HepG2 (cell line): ENCODE results near the gene ADCY5. TPM values are rescaled to one million over a fixed set of nuclear protein-coding genes. Genes with fewer than 3 reads are reported as not detected.

ENCODE experiments used
- ARNTL ChIP-seq: sonication (generic); formaldehyde crosslinking; IDR thresholded peaks from 2 replicates; pipeline ENCODE4 v1.4.0; 2020; ENCODE audit warnings: mild to moderate bottlenecking, missing genetic modification reagents
- FOXP1 ChIP-seq, 2 experiments: fragments of 450-650 bp in 1 of 2; IDR thresholded peaks; 2 replicates each; pipeline ENCODE4 v1.6.1; 2017 to 2018; ENCODE audit warnings: antibody characterized with exemption in 1 of 2
- KDM2A ChIP-seq: sonication (generic); formaldehyde crosslinking; IDR thresholded peaks from 2 replicates; pipeline ENCODE4 v1.4.0; 2020; ENCODE audit warnings: low read depth, missing genetic modification reagents, borderline replicate concordance
- MATR3 ChIP-seq: sonication (generic); formaldehyde crosslinking; IDR thresholded peaks from 2 replicates; pipeline ENCODE4 v1.4.0; 2020; ENCODE audit warnings: missing genetic modification reagents
- MEIS2 ChIP-seq: sonication (generic); formaldehyde crosslinking; IDR thresholded peaks from 2 replicates; pipeline ENCODE4 v1.9.0; 2021; ENCODE audit warnings: mild to moderate bottlenecking, missing genetic modification reagents
- NCOA5 ChIP-seq: sonication (generic); formaldehyde crosslinking; IDR thresholded peaks from 2 replicates; pipeline ENCODE4 v1.4.0; 2020; ENCODE audit warnings: missing genetic modification reagents
- NFE2 ChIP-seq: sonication (generic); formaldehyde crosslinking; IDR thresholded peaks from 2 replicates; pipeline ENCODE4 v1.4.0; 2020; ENCODE audit warnings: missing genetic modification reagents
- NFKBIZ ChIP-seq: IDR thresholded peaks from 2 replicates; pipeline ENCODE4 v1.6.1; 2018; ENCODE audit warnings: missing genetic modification reagents, missing compliant biosample characterization
- NR2F2 ChIP-seq: IDR thresholded peaks from 2 replicates; pipeline ENCODE4 v1.6.1; 2012; ENCODE audit warnings: low read depth, inconsistent platforms, borderline replicate concordance
- SRSF4 ChIP-seq: fragments of 200-400 bp; formaldehyde crosslinking; IDR thresholded peaks from one replicate; pipeline ENCODE4 v1.6.1; 2018; ENCODE audit warnings: mild to moderate bottlenecking, low read depth, low read length, moderate library complexity; ENCODE audit not compliant: poor library complexity, severe bottlenecking
- SSRP1 ChIP-seq: IDR thresholded peaks from 2 replicates; pipeline ENCODE4 v1.6.1; 2016; ENCODE audit warnings: control low read depth
- TFDP2 ChIP-seq: sonication (generic); formaldehyde crosslinking; IDR thresholded peaks from 2 replicates; pipeline ENCODE4 v1.4.0; 2020; ENCODE audit warnings: missing genetic modification reagents
- U2AF2 ChIP-seq: fragments of 200-400 bp; formaldehyde crosslinking; IDR thresholded peaks from 2 replicates; pipeline ENCODE4 v1.6.1; 2017; ENCODE audit warnings: low read depth, mild to moderate bottlenecking, low read length
- YEATS4 ChIP-seq: sonication (generic); formaldehyde crosslinking; IDR thresholded peaks from 2 replicates; pipeline ENCODE4 v1.4.0; 2020; ENCODE audit warnings: missing genetic modification reagents, borderline replicate concordance
- ZNF12 ChIP-seq: sonication (generic); formaldehyde crosslinking; IDR thresholded peaks from 2 replicates; pipeline ENCODE4 v1.5.0; 2020; ENCODE audit warnings: missing genetic modification reagents
- ZNF343 ChIP-seq: sonication (generic); formaldehyde crosslinking; IDR thresholded peaks from 2 replicates; pipeline ENCODE4 v1.4.0; 2020; ENCODE audit warnings: mild to moderate bottlenecking, missing genetic modification reagents
- ZNF557 ChIP-seq: sonication (generic); formaldehyde crosslinking; IDR thresholded peaks from 2 replicates; pipeline ENCODE4 v1.4.0; 2020; ENCODE audit warnings: missing genetic modification reagents
- ZNF569 ChIP-seq: sonication (generic); formaldehyde crosslinking; IDR thresholded peaks from 2 replicates; pipeline ENCODE4 v1.5.0; 2020; ENCODE audit warnings: mild to moderate bottlenecking, missing genetic modification reagents, moderate library complexity, borderline replicate concordance
- ZNF772 ChIP-seq: sonication (generic); formaldehyde crosslinking; IDR thresholded peaks from 2 replicates; pipeline ENCODE4 v1.5.0; 2020; ENCODE audit warnings: mild to moderate bottlenecking, missing genetic modification reagents
- ZSCAN22 ChIP-seq: sonication (generic); formaldehyde crosslinking; IDR thresholded peaks from 2 replicates; pipeline ENCODE4 v1.4.0; 2020; ENCODE audit warnings: mild to moderate bottlenecking, missing genetic modification reagents
- polyA plus RNA-seq, 8 experiments: library from polyadenylated mRNA; depleted of rRNA in 3 of 8; stranded (reverse) in 7 of 8; unstranded in 1 of 8; fragments of >200 nt; fragmentation: Illumina TruSeq in 4 of 8; extraction: Trizol in 4 of 8; gene quantifications; 2 replicates each; pipeline versions ENCODE4 v1.2.1 to v1.2.3, GENCODE V29; 2011 to 2016; ENCODE audit warnings: low read depth in 4 of 8, missing spikeins in 1 of 8, mixed read lengths in 1 of 8; ENCODE audit not compliant: insufficient read depth in 1 of 8
- total RNA-seq, 5 experiments: library from RNA; depleted of rRNA; stranded (reverse); fragments of >200 nt; fragmentation: Illumina TruSeq; extraction: Trizol; gene quantifications; 2 replicates each; pipeline ENCODE4 v1.2.3, GENCODE V29; 2016; ENCODE audit warnings: low read depth in 1 of 5
- TF ChIP-seq, protein P1 (sequence below): sonication (generic); formaldehyde crosslinking; IDR thresholded peaks from 2 replicates; pipeline ENCODE4 v1.5.1; 2020; ENCODE audit warnings: missing genetic modification reagents, mild to moderate bottlenecking, borderline replicate concordance
- TF ChIP-seq, protein P2 (sequence below): sonication (generic); formaldehyde crosslinking; IDR thresholded peaks from 2 replicates; pipeline ENCODE4 v1.9.0; 2021; ENCODE audit warnings: mild to moderate bottlenecking, missing genetic modification reagents

The ADCY5 gene
- total and polyA plus RNA-seq, 2 of the 13 experiments (the other 11 are each of a cell fraction or from before 2014, with no cell fraction given) = not detected

DNA sequence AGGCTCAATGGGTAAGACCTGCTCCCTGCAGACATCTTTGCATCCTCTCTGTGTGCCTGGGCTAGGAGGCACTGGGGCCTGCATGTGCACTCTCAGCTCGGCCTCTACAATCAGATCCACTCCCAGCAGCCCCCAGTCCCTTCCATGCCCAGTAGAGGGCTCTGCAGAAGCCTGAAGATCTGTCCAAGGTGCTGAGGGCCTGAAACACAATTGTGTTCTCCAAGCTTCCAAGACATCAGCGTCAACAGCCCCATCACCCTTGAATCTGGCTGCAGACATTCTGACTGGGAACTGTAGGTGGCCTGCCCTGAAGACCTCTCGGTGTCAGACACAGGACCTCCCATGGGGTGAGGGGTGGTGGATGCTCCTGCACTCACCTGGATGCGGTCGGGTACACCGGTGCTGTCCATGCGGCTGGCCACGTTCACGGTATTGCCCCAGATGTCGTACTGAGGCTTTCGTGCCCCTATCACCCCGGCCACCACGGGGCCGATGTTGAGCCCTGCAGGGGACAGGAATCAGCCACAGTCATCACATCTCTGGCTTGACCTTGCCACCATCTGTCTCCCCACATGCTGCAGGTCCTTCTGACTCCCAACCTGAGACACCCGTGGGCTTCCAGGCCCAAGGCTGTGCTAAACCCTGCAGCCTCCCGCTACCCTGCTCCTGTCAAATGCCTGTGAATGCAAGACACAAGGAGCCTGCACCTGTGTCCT, 162.4 kb downstream of the ADCY5 start (continued):
- no peak for TF ChIP-seq FOXP1 (IDR thresholded peaks at IDR 0.05)
- no peak for TF ChIP-seq FOXP1 (CRISPR knock-in tag; IDR thresholded peaks at IDR 0.05)
- TF ChIP-seq MATR3 (CRISPR knock-in tag) = no peak
- no peak for TF ChIP-seq NCOA5 (CRISPR knock-in tag)
- TF ChIP-seq SRSF4 = no peak
- peak; percentile 96 for TF ChIP-seq ZNF557 (CRISPR knock-in tag)
- no peak for TF ChIP-seq YEATS4 (CRISPR knock-in tag)
- TF ChIP-seq ARNTL = peak; percentile 55; the same call in 1 of the 2 replicates
- TF ChIP-seq TFDP2 (CRISPR knock-in tag) = no peak
- TF ChIP-seq NFE2 = no peak
- TF ChIP-seq KDM2A (CRISPR knock-in tag) = peak; percentile 66
- TF ChIP-seq MEIS2 (CRISPR knock-in tag) = peak; percentile 80
- TF ChIP-seq, protein P1, sequence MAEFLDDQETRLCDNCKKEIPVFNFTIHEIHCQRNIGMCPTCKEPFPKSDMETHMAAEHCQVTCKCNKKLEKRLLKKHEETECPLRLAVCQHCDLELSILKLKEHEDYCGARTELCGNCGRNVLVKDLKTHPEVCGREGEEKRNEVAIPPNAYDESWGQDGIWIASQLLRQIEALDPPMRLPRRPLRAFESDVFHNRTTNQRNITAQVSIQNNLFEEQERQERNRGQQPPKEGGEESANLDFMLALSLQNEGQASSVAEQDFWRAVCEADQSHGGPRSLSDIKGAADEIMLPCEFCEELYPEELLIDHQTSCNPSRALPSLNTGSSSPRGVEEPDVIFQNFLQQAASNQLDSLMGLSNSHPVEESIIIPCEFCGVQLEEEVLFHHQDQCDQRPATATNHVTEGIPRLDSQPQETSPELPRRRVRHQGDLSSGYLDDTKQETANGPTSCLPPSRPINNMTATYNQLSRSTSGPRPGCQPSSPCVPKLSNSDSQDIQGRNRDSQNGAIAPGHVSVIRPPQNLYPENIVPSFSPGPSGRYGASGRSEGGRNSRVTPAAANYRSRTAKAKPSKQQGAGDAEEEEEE (CRISPR knock-in tag) = no peak
- no peak for TF ChIP-seq NR2F2
- TF ChIP-seq ZNF12 = peak; percentile 83; the same call in 1 of the 2 replicates
- no peak for TF ChIP-seq ZNF569 (CRISPR knock-in tag)
- no peak for TF ChIP-seq ZSCAN22
- no peak for TF ChIP-seq ZNF772
- no peak for TF ChIP-seq U2AF2
- TF ChIP-seq ZNF343 = 0 out of 2 replicates have a peak, but pooled peaks have one; percentile 69
- peak; percentile 83; the same call in 1 of the 2 replicates for TF ChIP-seq NFKBIZ (CRISPR knock-in tag)
- TF ChIP-seq, protein P2, sequence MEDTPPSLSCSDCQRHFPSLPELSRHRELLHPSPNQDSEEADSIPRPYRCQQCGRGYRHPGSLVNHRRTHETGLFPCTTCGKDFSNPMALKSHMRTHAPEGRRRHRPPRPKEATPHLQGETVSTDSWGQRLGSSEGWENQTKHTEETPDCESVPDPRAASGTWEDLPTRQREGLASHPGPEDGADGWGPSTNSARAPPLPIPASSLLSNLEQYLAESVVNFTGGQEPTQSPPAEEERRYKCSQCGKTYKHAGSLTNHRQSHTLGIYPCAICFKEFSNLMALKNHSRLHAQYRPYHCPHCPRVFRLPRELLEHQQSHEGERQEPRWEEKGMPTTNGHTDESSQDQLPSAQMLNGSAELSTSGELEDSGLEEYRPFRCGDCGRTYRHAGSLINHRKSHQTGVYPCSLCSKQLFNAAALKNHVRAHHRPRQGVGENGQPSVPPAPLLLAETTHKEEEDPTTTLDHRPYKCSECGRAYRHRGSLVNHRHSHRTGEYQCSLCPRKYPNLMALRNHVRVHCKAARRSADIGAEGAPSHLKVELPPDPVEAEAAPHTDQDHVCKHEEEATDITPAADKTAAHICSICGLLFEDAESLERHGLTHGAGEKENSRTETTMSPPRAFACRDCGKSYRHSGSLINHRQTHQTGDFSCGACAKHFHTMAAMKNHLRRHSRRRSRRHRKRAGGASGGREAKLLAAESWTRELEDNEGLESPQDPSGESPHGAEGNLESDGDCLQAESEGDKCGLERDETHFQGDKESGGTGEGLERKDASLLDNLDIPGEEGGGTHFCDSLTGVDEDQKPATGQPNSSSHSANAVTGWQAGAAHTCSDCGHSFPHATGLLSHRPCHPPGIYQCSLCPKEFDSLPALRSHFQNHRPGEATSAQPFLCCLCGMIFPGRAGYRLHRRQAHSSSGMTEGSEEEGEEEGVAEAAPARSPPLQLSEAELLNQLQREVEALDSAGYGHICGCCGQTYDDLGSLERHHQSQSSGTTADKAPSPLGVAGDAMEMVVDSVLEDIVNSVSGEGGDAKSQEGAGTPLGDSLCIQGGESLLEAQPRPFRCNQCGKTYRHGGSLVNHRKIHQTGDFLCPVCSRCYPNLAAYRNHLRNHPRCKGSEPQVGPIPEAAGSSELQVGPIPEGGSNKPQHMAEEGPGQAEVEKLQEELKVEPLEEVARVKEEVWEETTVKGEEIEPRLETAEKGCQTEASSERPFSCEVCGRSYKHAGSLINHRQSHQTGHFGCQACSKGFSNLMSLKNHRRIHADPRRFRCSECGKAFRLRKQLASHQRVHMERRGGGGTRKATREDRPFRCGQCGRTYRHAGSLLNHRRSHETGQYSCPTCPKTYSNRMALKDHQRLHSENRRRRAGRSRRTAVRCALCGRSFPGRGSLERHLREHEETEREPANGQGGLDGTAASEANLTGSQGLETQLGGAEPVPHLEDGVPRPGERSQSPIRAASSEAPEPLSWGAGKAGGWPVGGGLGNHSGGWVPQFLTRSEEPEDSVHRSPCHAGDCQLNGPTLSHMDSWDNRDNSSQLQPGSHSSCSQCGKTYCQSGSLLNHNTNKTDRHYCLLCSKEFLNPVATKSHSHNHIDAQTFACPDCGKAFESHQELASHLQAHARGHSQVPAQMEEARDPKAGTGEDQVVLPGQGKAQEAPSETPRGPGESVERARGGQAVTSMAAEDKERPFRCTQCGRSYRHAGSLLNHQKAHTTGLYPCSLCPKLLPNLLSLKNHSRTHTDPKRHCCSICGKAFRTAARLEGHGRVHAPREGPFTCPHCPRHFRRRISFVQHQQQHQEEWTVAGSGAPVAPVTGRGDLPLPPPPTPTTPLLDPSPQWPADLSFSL = no peak
- no peak for TF ChIP-seq SSRP1
